Keratinocyte (primary cell): ENCODE data around the gene SUMO4. TPM values are rescaled to one million over a fixed set of nuclear protein-coding genes. Genes with fewer than 3 reads are reported as not detected.

ENCODE experiments used
- DNase-seq: peaks from one replicate; pipeline ENCODE4 v3.0.0-alpha.2; 2011; ENCODE audit warnings: low read depth, missing footprints, low spot score
- FAIRE-seq: peaks from 2 replicates; lab custom pipeline; 2011; peaks lifted over from hg19 to GRCh38; lab: Jason Lieb, UNC
- H2AFZ ChIP-seq: 2 replicates; pipeline ENCODE4 v1.6.0; 2012; ENCODE audit warnings: low read length, control low read depth, inconsistent platforms; ENCODE audit not compliant: control insufficient read depth
- H3K27ac ChIP-seq: 2 replicates; pipeline ENCODE4 v1.5.1; 2011; ENCODE audit warnings: low read length; ENCODE audit not compliant: control insufficient read depth, insufficient read depth
- H3K27me3 ChIP-seq: 3 replicates; pipeline ENCODE4 v1.6.0; 2011; ENCODE audit warnings: low read length; ENCODE audit not compliant: control insufficient read depth, insufficient read depth; ENCODE audit errors: extremely low read depth
- H3K36me3 ChIP-seq, 2 experiments: 2 replicates in 1 of 2; 3 replicates in 1 of 2; pipeline ENCODE4 v1.5.1; 2011; ENCODE audit warnings: low read length in 2 of 2, mild to moderate bottlenecking in 1 of 2; ENCODE audit not compliant: control insufficient read depth in 2 of 2, insufficient read depth in 2 of 2; ENCODE audit errors: extremely low read depth in 1 of 2
- H3K4me1 ChIP-seq: 3 replicates; pipeline ENCODE4 v1.5.1; 2011; ENCODE audit warnings: low read length; ENCODE audit not compliant: control insufficient read depth, insufficient read depth; ENCODE audit errors: extremely low read depth
- H3K4me2 ChIP-seq: 3 replicates; pipeline ENCODE4 v1.6.0; 2011; ENCODE audit warnings: low read depth, low read length; ENCODE audit not compliant: control insufficient read depth, insufficient read depth; ENCODE audit errors: extremely low read depth
- H3K4me3 ChIP-seq, 3 experiments: fragments of 200-600 bp in 1 of 3; sonication (generic) in 1 of 3; 2 replicates in 2 of 3; 3 replicates in 1 of 3; pipeline ENCODE4 v1.5.1; 2011 to 2016; ENCODE audit warnings: low read length in 3 of 3, mild to moderate bottlenecking in 3 of 3, control low read depth in 2 of 3, inconsistent platforms in 1 of 3, low read depth in 1 of 3, mixed read lengths in 1 of 3, mixed run types in 1 of 3, moderate library complexity in 1 of 3; ENCODE audit not compliant: control insufficient read depth in 2 of 3, insufficient read depth in 2 of 3; ENCODE audit errors: extremely low read depth in 1 of 3
- H3K79me2 ChIP-seq: 2 replicates; pipeline ENCODE4 v1.6.0; 2012; ENCODE audit warnings: low read length; ENCODE audit not compliant: control insufficient read depth, insufficient read depth
- H3K9ac ChIP-seq: 3 replicates; pipeline ENCODE4 v1.6.0; 2011; ENCODE audit warnings: low read length; ENCODE audit not compliant: control insufficient read depth, insufficient read depth; ENCODE audit errors: extremely low read depth
- H3K9me1 ChIP-seq: 3 replicates; pipeline ENCODE4 v1.6.0; 2011; ENCODE audit warnings: low read length; ENCODE audit not compliant: control insufficient read depth, insufficient read depth; ENCODE audit errors: extremely low read depth
- H3K9me3 ChIP-seq: 2 replicates; pipeline ENCODE4 v1.5.1; 2012; ENCODE audit warnings: low read depth, low read length; ENCODE audit not compliant: control insufficient read depth
- H4K20me1 ChIP-seq: 3 replicates; pipeline ENCODE4 v1.6.0; 2011; ENCODE audit warnings: low read length; ENCODE audit not compliant: control insufficient read depth, insufficient read depth; ENCODE audit errors: extremely low read depth
- CTCF ChIP-seq, 3 experiments: IDR thresholded peaks in 1 of 3; conservative IDR thresholded peaks in 1 of 3; optimal IDR thresholded peaks in 1 of 3; 2 replicates in 2 of 3; 3 replicates in 1 of 3; pipeline versions ENCODE3 to v1.5.1; 2011; ENCODE audit warnings: low read length in 3 of 3, mild to moderate bottlenecking in 3 of 3, moderate library complexity in 2 of 3, control low read depth in 1 of 3, inconsistent platforms in 1 of 3; ENCODE audit not compliant: insufficient read depth in 2 of 3; ENCODE audit errors: extremely low read depth in 1 of 3
- EZH2 ChIP-seq: IDR thresholded peaks from one replicate; pipeline ENCODE4 v1.6.1; 2012; ENCODE audit warnings: inconsistent platforms, mild to moderate bottlenecking, low read length, moderate library complexity
- dilution Hi-C: fragments of 300-500 bp; cut with MboI; formaldehyde crosslinking; loops from one replicate; pipeline ENCODE4 v1.7.0; 2020; ENCODE audit warnings: low sequenced_read_pairs; ENCODE audit not compliant: extremely low pct_ligation_motif_present
- polyA plus RNA-seq, 5 experiments: library from polyadenylated mRNA; depleted of rRNA in 3 of 5; stranded (reverse) in 3 of 5; stranded (forward) in 1 of 5; unstranded in 1 of 5; fragments of >200 nt; gene quantifications; 1 replicate in 1 of 5; 2 replicates in 3 of 5; 3 replicates in 1 of 5; pipeline versions ENCODE4 v1.2.1 to v1.2.3, GENCODE V29; 2011 to 2012; ENCODE audit warnings: missing spikeins in 2 of 5, low read depth in 1 of 5, low replicate concordance in 1 of 5

The SUMO4 gene
- polyA plus RNA-seq, 1 donor (not counting 4 experiments of a cell fraction or from before 2014, with no cell fraction given) = 0.09 TPM

- Histone ChIP-seq H4K20me1 (no peaks in the 10 kb centered on the region), H3K27me3 (no peaks in the 10 kb centered on the region), H3K9me3 (no peaks in the 10 kb centered on the region), H3K4me2 (no peak overlapping the region), H3K9ac (no peak overlapping the region), H3K4me3 (no peak overlapping the region), H3K27ac (no peak overlapping the region), H2AFZ (no peak overlapping the region), H3K9me1 (no peaks in the 10 kb centered on the region), H3K4me1 (peaks cover 13% of the 10 kb centered on the region), H3K79me2 (peaks cover 82% of the 10 kb centered on the region), H3K36me3 (no peaks in the 10 kb centered on the region)
- FAIRE-seq = no peak
- DNase-seq = no peak
- no peak for TF ChIP-seq EZH2
- TF ChIP-seq CTCF (optimal IDR thresholded peaks at IDR 0.05 in 1 of 3, IDR thresholded peaks at IDR 0.05 in 1 of 3, conservative IDR thresholded peaks at IDR 0.05 in 1 of 3; ENCODE audit: extremely low read depth in 1 of 3, insufficient read depth in 2 of 3, low read length in 3 of 3) = no peak
- dilution Hi-C loops = no loop called here
Observed at GRCh38 chr6:149362289-149362688, 37.8 kb upstream of the SUMO4 start.

- Histone ChIP-seq H3K27ac (no peak overlapping the region), H3K4me2 (peak overlapping the region; percentile 42), H3K36me3 (no peaks in the 10 kb centered on the region), H3K79me2 (peaks cover 83% of the 10 kb centered on the region), H3K27me3 (no peaks in the 10 kb centered on the region), H3K4me1 (peaks cover 13% of the 10 kb centered on the region), H3K9me3 (no peaks in the 10 kb centered on the region), H3K4me3 (no peak overlapping the region), H3K9me1 (no peaks in the 10 kb centered on the region), H4K20me1 (no peaks in the 10 kb centered on the region), H3K9ac (no peak overlapping the region), H2AFZ (no peak overlapping the region)
- DNase-seq (no peak), FAIRE-seq (peak; percentile 94)
- dilution Hi-C loops = no loop called here
- TF ChIP-seq CTCF (optimal IDR thresholded peaks at IDR 0.05 in 1 of 3, IDR thresholded peaks at IDR 0.05 in 1 of 3, conservative IDR thresholded peaks at IDR 0.05 in 1 of 3; ENCODE audit: extremely low read depth in 1 of 3, insufficient read depth in 2 of 3, low read length in 3 of 3) = no peak
- TF ChIP-seq EZH2 = no peak
Observed at GRCh38 chr6:149363154-149363553, 36.9 kb upstream of the SUMO4 start.
